ENCODE data around the gene PNCK. TPM values are rescaled to one million over a fixed set of nuclear protein-coding genes. Genes with fewer than 3 reads are reported as not detected.

PNCK gene
- total and polyA plus RNA-seq, 2 of the 13 experiments (the other 11 are each of a cell fraction or from before 2014, with no cell fraction given), result 33.1 TPM; not detected in 1

GRCh38 chrX:153719701-153720100 lies 46.1 kb upstream of the PNCK start:
- in situ Hi-C loops (cut with HindIII; ENCODE audit: extremely low pct_ligation_motif_present, low pct_unique_long_range_greater_than_20kb), result no loop called here
- no TSS peak for BruUV-seq (replicated peaks)
- ATAC-seq (no peak), DNase-seq (ENCODE audit: low spot score) (no peak), FAIRE-seq (no peak)
- CTCF ChIA-PET (ENCODE audit: low intra/inter-chr PET ratio, low total read pairs), result no interaction called here
- peaks cover 8 to 32% of the 10 kb centered on the region in 2 experiments; a peak in 4 of 5 replicates for H3K36me3 ChIP-seq (replicated peaks in 1 of 2; ENCODE audit: control insufficient read depth in 1 of 2, insufficient read depth in 2 of 2, low read length in 2 of 2)
- H2AFZ ChIP-seq (ENCODE audit: low read length), result no peak overlapping the region
- H3K4me1 ChIP-seq (ENCODE audit: insufficient read depth, low read length), result peaks cover 31% of the 10 kb centered on the region
- POLR2A ChIA-PET, result interaction anchor here (1.9 kb wide), 1 partner anchor 11 kb away, joined by 8 read pairs; no protein-coding TSS in a partner anchor
- H4K20me1 ChIP-seq (ENCODE audit: insufficient read depth, low read length), result peaks cover 19% of the 10 kb centered on the region; the same call in 1 of the 2 replicates
- intact Hi-C loops (cut with micrococcal nuclease; ENCODE audit: unreplicated experiment), result no loop called here
- TF ChIP-seq TAF15 (IDR thresholded peaks at IDR 0.05; ENCODE audit: low read depth, low read length, poor library complexity, severe bottlenecking) (no peak), TCF7 (IDR thresholded peaks at IDR 0.05; ENCODE audit: low read depth) (peak; percentile 29; the same call in 1 of the 2 replicates)
- no peaks in the 10 kb centered on the region for H3K27me3 ChIP-seq (ENCODE audit: control insufficient read depth in 1 of 2, insufficient read depth in 2 of 2, low read length in 2 of 2)
- H3K4me3 ChIP-seq (replicated peaks in 1 of 3; ENCODE audit: insufficient read depth in 1 of 3, low read depth in 2 of 3, low read length in 3 of 3), result no peak overlapping the region
- H3K9ac ChIP-seq (ENCODE audit: insufficient read depth, low read depth, low read length), result no peak overlapping the region
- WGBS (ENCODE audit: low lambda C conversion rate), result no CpG with 5 or more reads among the region's 2 CpGs
- H3K9me3 ChIP-seq (ENCODE audit: low read length), result no peaks in the 10 kb centered on the region
- no peak overlapping the region for H3K4me2 ChIP-seq (ENCODE audit: low read depth, low read length)
- no peak overlapping the region for H3K27ac ChIP-seq (ENCODE audit: extremely low read length, insufficient read depth, low read length)
- H3K79me2 ChIP-seq (ENCODE audit: insufficient read depth, low read length), result peaks cover 31% of the 10 kb centered on the region

- CTCF ChIA-PET (ENCODE audit: low intra/inter-chr PET ratio, low total read pairs), result no interaction called here
These were observed 45.6 kb upstream of the PNCK start for GRCh38 chrX:153719238-153719637.

More at GRCh38 chrX:153719238-153719637, 45.6 kb upstream of the PNCK start:
- BruUV-seq (replicated peaks), result no TSS peak
- no peak overlapping the region for H3K9ac ChIP-seq (ENCODE audit: insufficient read depth, low read depth, low read length)
- H3K4me2 ChIP-seq (ENCODE audit: low read depth, low read length), result no peak overlapping the region
- intact Hi-C loops (cut with micrococcal nuclease; ENCODE audit: unreplicated experiment) (no loop called here), in situ Hi-C loops (cut with HindIII; ENCODE audit: extremely low pct_ligation_motif_present, low pct_unique_long_range_greater_than_20kb) (no loop called here)
- WGBS (ENCODE audit: low lambda C conversion rate), result no CpG with 5 or more reads among the region's 2 CpGs
- peaks cover 31% of the 10 kb centered on the region for H3K4me1 ChIP-seq (ENCODE audit: insufficient read depth, low read length)
- H4K20me1 ChIP-seq (ENCODE audit: insufficient read depth, low read length), result peaks cover 19% of the 10 kb centered on the region; the same call in 1 of the 2 replicates
- TF ChIP-seq CCAR2 (optimal IDR thresholded peaks at IDR 0.05; ENCODE audit: low read depth, low read length) (no peak), NONO (IDR thresholded peaks at IDR 0.05) (no peak), NONO (CRISPR knock-in tag; conservative IDR thresholded peaks at IDR 0.05) (no peak), HNRNPL (IDR thresholded peaks at IDR 0.05; ENCODE audit: low read depth, low read length) (no peak), RNF2 (conservative IDR thresholded peaks at IDR 0.05; ENCODE audit: low read depth) (no peak), MAFF (IDR thresholded peaks at IDR 0.05; ENCODE audit: low read depth, low read length) (no peak), ZNF816 (CRISPR knock-in tag; IDR thresholded peaks at IDR 0.05; ENCODE audit: borderline replicate concordance) (no peak), TFDP2 (CRISPR knock-in tag; IDR thresholded peaks at IDR 0.05) (no peak)
- POLR2A ChIA-PET, result interaction anchor here (1.9 kb wide), 1 partner anchor 11 kb away, joined by 8 read pairs; no protein-coding TSS in a partner anchor
- H3K27me3 ChIP-seq (ENCODE audit: control insufficient read depth in 1 of 2, insufficient read depth in 2 of 2, low read length in 2 of 2), result no peaks in the 10 kb centered on the region
- peaks cover 31% of the 10 kb centered on the region for H3K79me2 ChIP-seq (ENCODE audit: insufficient read depth, low read length)
- H3K36me3 ChIP-seq (replicated peaks in 1 of 2; ENCODE audit: control insufficient read depth in 1 of 2, insufficient read depth in 2 of 2, low read length in 2 of 2), result peaks cover 12 to 36% of the 10 kb centered on the region in 2 experiments; a peak in 4 of 5 replicates
- FAIRE-seq (no peak), ATAC-seq (no peak), DNase-seq (ENCODE audit: low spot score) (no peak)
- no peak overlapping the region for H3K4me3 ChIP-seq (replicated peaks in 1 of 3; ENCODE audit: insufficient read depth in 1 of 3, low read depth in 2 of 3, low read length in 3 of 3)
- no peak overlapping the region for H2AFZ ChIP-seq (ENCODE audit: low read length)
- H3K9me3 ChIP-seq (ENCODE audit: low read length), result no peaks in the 10 kb centered on the region
- no peak overlapping the region for H3K27ac ChIP-seq (ENCODE audit: extremely low read length, insufficient read depth, low read length)

All from HepG2 (cell line).